Neural progenitor cell (in vitro differentiated cells): Measurements from ENCODE around the gene KIF18B. TPM values are rescaled to one million over a fixed set of nuclear protein-coding genes. Genes with fewer than 3 reads are reported as not detected.

Source experiments
- DNase-seq: peaks from one replicate; pipeline ENCODE4 v3.0.0-alpha.2; 2016; ENCODE audit warnings: low spot score
- H2AFZ ChIP-seq: fragments of 200-600 bp; sonication (generic); replicated peaks from 2 replicates; pipeline ENCODE4 v1.6.1; 2016; ENCODE audit warnings: antibody characterized with exemption
- H3F3A ChIP-seq: fragments of 200-600 bp; sonication (generic); 2 replicates; pipeline ENCODE4 v1.6.1; 2016; ENCODE audit warnings: antibody characterized with exemption, low read depth
- H3K27ac ChIP-seq: fragments of 200-600 bp; sonication (generic); 2 replicates; pipeline ENCODE4 v1.5.1; 2016; ENCODE audit warnings: mild to moderate bottlenecking
- H3K27me3 ChIP-seq: fragments of 200-600 bp; sonication (generic); 2 replicates; pipeline ENCODE4 v1.6.1; 2016; ENCODE audit warnings: mild to moderate bottlenecking, moderate library complexity
- H3K36me3 ChIP-seq: fragments of 200-600 bp; sonication (generic); 2 replicates; pipeline ENCODE4 v1.5.1; 2016
- H3K4me1 ChIP-seq: fragments of 200-600 bp; sonication (generic); 2 replicates; pipeline ENCODE4 v1.6.1; 2016; ENCODE audit warnings: mixed run types
- H3K4me2 ChIP-seq: fragments of 200-600 bp; sonication (generic); 2 replicates; pipeline ENCODE4 v1.6.1; 2016
- H3K4me3 ChIP-seq: fragments of 200-600 bp; sonication (generic); 2 replicates; pipeline ENCODE4 v1.5.1; 2016
- H3K79me2 ChIP-seq: fragments of 200-600 bp; sonication (generic); 2 replicates; pipeline ENCODE4 v1.6.1; 2016; ENCODE audit warnings: low read depth
- H3K9ac ChIP-seq: fragments of 200-600 bp; sonication (generic); 2 replicates; pipeline ENCODE4 v1.6.1; 2016
- H3K9me3 ChIP-seq: fragments of 200-600 bp; sonication (generic); 2 replicates; pipeline ENCODE4 v1.5.1; 2016; ENCODE audit warnings: low read depth
- H4K20me1 ChIP-seq: fragments of 200-600 bp; sonication (generic); 2 replicates; pipeline ENCODE4 v1.6.1; 2016; ENCODE audit warnings: low read depth
- H3K27ac Mint-ChIP-seq: 3 replicates; pipeline ENCODE4 v1.8.0; 2021; ENCODE audit warnings: mixed read lengths
- H3K27me3 Mint-ChIP-seq: 2 replicates; pipeline ENCODE4 v1.8.0; 2022; ENCODE audit warnings: low read depth, mild to moderate bottlenecking, inconsistent platforms, moderate library complexity, mixed read lengths; ENCODE audit not compliant: insufficient read depth
- H3K36me3 Mint-ChIP-seq: 3 replicates; pipeline ENCODE4 v1.8.0; 2021; ENCODE audit warnings: mixed read lengths
- H3K4me1 Mint-ChIP-seq: 3 replicates; pipeline ENCODE4 v1.8.0; 2021; ENCODE audit warnings: mixed read lengths
- H3K4me3 Mint-ChIP-seq: 3 replicates; pipeline ENCODE4 v1.8.0; 2021; ENCODE audit warnings: mild to moderate bottlenecking, moderate library complexity, mixed read lengths
- H3K9me3 Mint-ChIP-seq: 3 replicates; pipeline ENCODE4 v1.8.0; 2020; ENCODE audit warnings: mixed read lengths
- CTCF ChIP-seq: fragments of 200-600 bp; sonication (generic); IDR thresholded peaks from 2 replicates; pipeline ENCODE4 v1.5.1; 2017; ENCODE audit warnings: antibody characterized with exemption, mild to moderate bottlenecking
- EZH2 ChIP-seq: fragments of 200-600 bp; sonication (generic); IDR thresholded peaks from 2 replicates; pipeline ENCODE4 v1.6.1; 2017; ENCODE audit warnings: antibody characterized with exemption, mild to moderate bottlenecking, moderate library complexity
- EZH2phosphoT487 ChIP-seq: fragments of 200-600 bp; sonication (generic); IDR thresholded peaks from 2 replicates; pipeline ENCODE4 v1.6.1; 2017; ENCODE audit warnings: antibody characterized with exemption
- total RNA-seq: library from RNA; depleted of rRNA; stranded (reverse); fragments of >200 nt; gene quantifications from 2 replicates; pipeline ENCODE4 v1.2.3, GENCODE V29; 2015; ENCODE audit warnings: low replicate concordance

Gene KIF18B
- total RNA-seq, 1 donor from 2014 or later = 15.1 TPM

- TF ChIP-seq EZH2phosphoT487 = no peak
- no peak for TF ChIP-seq CTCF
- TF ChIP-seq EZH2 = no peak
- Mint-ChIP-seq H3K27ac (peak overlapping the region; percentile 19), H3K36me3 (no peaks in the 10 kb centered on the region), H3K9me3 (no peaks in the 10 kb centered on the region), H3K27me3 (no peaks in the 10 kb centered on the region), H3K4me1 (peaks cover 28% of the 10 kb centered on the region), H3K4me3 (peak overlapping the region; percentile 96)
- Histone ChIP-seq H3K36me3 (no peaks in the 10 kb centered on the region), H3K9ac (no peak overlapping the region), H3K79me2 (peaks cover 27% of the 10 kb centered on the region), H3K4me3 (no peak overlapping the region), H3F3A (peaks cover 12% of the 10 kb centered on the region), H3K4me1 (no peaks in the 10 kb centered on the region), H4K20me1 (peaks cover 6% of the 10 kb centered on the region), H3K4me2 (no peak overlapping the region), H3K27me3 (no peaks in the 10 kb centered on the region), H3K9me3 (no peaks in the 10 kb centered on the region), H2AFZ (no peak overlapping the region), H3K27ac (no peak overlapping the region)
- no peak for DNase-seq
Measured at GRCh38 chr17:44901411-44901921, 46.1 kb downstream of the KIF18B start.

GRCh38 chr17:44900894-44901293, 46.7 kb downstream of the KIF18B start:
- no peak overlapping the region for H3K4me3 ChIP-seq
- Mint-ChIP-seq H3K27me3 (no peaks in the 10 kb centered on the region), H3K36me3 (no peaks in the 10 kb centered on the region), H3K27ac (no peak overlapping the region), H3K4me1 (peaks cover 22% of the 10 kb centered on the region), H3K4me3 (peak overlapping the region; percentile 96), H3K9me3 (no peaks in the 10 kb centered on the region)
- no peak for DNase-seq
- no peaks in the 10 kb centered on the region for H3K9me3 ChIP-seq
- peaks cover 33% of the 10 kb centered on the region for H3K79me2 ChIP-seq
- H3F3A ChIP-seq = peaks cover 12% of the 10 kb centered on the region
- no peaks in the 10 kb centered on the region for H3K36me3 ChIP-seq
- peaks cover 6% of the 10 kb centered on the region for H4K20me1 ChIP-seq
- H3K27me3 ChIP-seq = no peaks in the 10 kb centered on the region
- H3K4me1 ChIP-seq = no peaks in the 10 kb centered on the region
- TF ChIP-seq CTCF (no peak), EZH2 (no peak), EZH2phosphoT487 (no peak)
- no peak overlapping the region for H2AFZ ChIP-seq
- H3K27ac ChIP-seq = no peak overlapping the region
- no peak overlapping the region for H3K9ac ChIP-seq
- no peak overlapping the region for H3K4me2 ChIP-seq

GRCh38 chr17:44899074-44899782, 48.3 kb downstream of the KIF18B start, which contains the start of gene EFTUD2:
Gene EFTUD2 (minus strand): TSS chr17:44899445. CDS start chr17:44894521, 4,924 bp downstream.
- Mint-ChIP-seq H3K4me3 (peak within 1 kb of the TSS; percentile 96), H3K36me3 (peaks cover 6% of the 10 kb centered on the region), H3K27me3 (no peaks in the 10 kb centered on the region), H3K9me3 (no peaks in the 10 kb centered on the region), H3K4me1 (peaks cover 16% of the 10 kb centered on the region), H3K27ac (peak within 1 kb of the TSS; percentile 100)
- H3K4me3 ChIP-seq = peak within 1 kb of the TSS; percentile 87
- H3F3A ChIP-seq = peaks cover 12% of the 10 kb centered on the region
- peak within 1 kb of the TSS; percentile 96 for H3K9ac ChIP-seq
- no peaks in the 10 kb centered on the region for H3K4me1 ChIP-seq
- H3K36me3 ChIP-seq = no peaks in the 10 kb centered on the region
- peaks cover 47% of the 10 kb centered on the region for H3K79me2 ChIP-seq
- H3K27ac ChIP-seq = peak within 1 kb of the TSS; percentile 98
- no peaks in the 10 kb centered on the region for H3K27me3 ChIP-seq
- TF ChIP-seq EZH2phosphoT487 (no peak), EZH2 (no peak), CTCF (no peak)
- peak within 1 kb of the TSS; percentile 100 for H3K4me2 ChIP-seq
- DNase-seq = peak; percentile 95
- no peaks in the 10 kb centered on the region for H3K9me3 ChIP-seq
- peaks cover 12% of the 10 kb centered on the region for H4K20me1 ChIP-seq
- H2AFZ ChIP-seq = peak within 1 kb of the TSS; percentile 97
